Hepatocyte (in vitro differentiated cells): ENCODE data around the gene MDFIC2. TPM values are rescaled to one million over a fixed set of nuclear protein-coding genes. Genes with fewer than 3 reads are reported as not detected.
"Not testable (repeated sequence)": the region's sequence is repeated elsewhere in the genome, so short reads cannot be mapped to it uniquely, and the experiment has no call there.

Experiments
- DNase-seq: peaks from one replicate; pipeline ENCODE4 v3.0.0-alpha.2; 2016; ENCODE audit warnings: low spot score
- H2AFZ ChIP-seq: fragments of 200-600 bp; sonication (generic); 2 replicates; pipeline ENCODE4 v1.6.0; 2016; ENCODE audit warnings: antibody characterized with exemption, mild to moderate bottlenecking
- H3K27ac ChIP-seq: fragments of 200-600 bp; sonication (generic); 2 replicates; pipeline ENCODE4 v1.5.1; 2016; ENCODE audit warnings: mild to moderate bottlenecking
- H3K27me3 ChIP-seq: fragments of 200-600 bp; sonication (generic); 2 replicates; pipeline ENCODE4 v1.6.1; 2016
- H3K36me3 ChIP-seq: fragments of 200-600 bp; sonication (generic); replicated peaks from 2 replicates; pipeline ENCODE4 v1.5.1; 2016; ENCODE audit warnings: low read depth; ENCODE audit not compliant: insufficient read depth
- H3K4me1 ChIP-seq: fragments of 200-600 bp; sonication (generic); 2 replicates; pipeline ENCODE4 v1.5.1; 2016; ENCODE audit warnings: mild to moderate bottlenecking, moderate library complexity; ENCODE audit not compliant: insufficient read depth
- H3K4me2 ChIP-seq: fragments of 200-600 bp; sonication (generic); 2 replicates; pipeline ENCODE4 v1.6.0; 2016
- H3K4me3 ChIP-seq: fragments of 200-600 bp; sonication (generic); 2 replicates; pipeline ENCODE4 v1.5.1; 2016; ENCODE audit warnings: mild to moderate bottlenecking
- H3K79me2 ChIP-seq: fragments of 200-600 bp; sonication (generic); 2 replicates; pipeline ENCODE4 v1.6.0; 2017; ENCODE audit warnings: mild to moderate bottlenecking
- H3K9me2 ChIP-seq: fragments of 200-600 bp; sonication (generic); replicated peaks from 2 replicates; pipeline ENCODE4 v1.6.0; 2017; ENCODE audit warnings: mild to moderate bottlenecking; ENCODE audit not compliant: insufficient read depth
- H3K9me3 ChIP-seq: fragments of 200-600 bp; sonication (generic); 2 replicates; pipeline ENCODE4 v1.5.1; 2016; ENCODE audit warnings: low read depth, mild to moderate bottlenecking
- H4K20me1 ChIP-seq: fragments of 200-600 bp; sonication (generic); 2 replicates; pipeline ENCODE4 v1.6.0; 2016; ENCODE audit warnings: mild to moderate bottlenecking; ENCODE audit not compliant: insufficient read depth, poor library complexity, severe bottlenecking
- CTCF ChIP-seq: fragments of 200-600 bp; sonication (generic); IDR thresholded peaks from 2 replicates; pipeline ENCODE4 v1.5.1; 2016; ENCODE audit warnings: antibody characterized with exemption, mild to moderate bottlenecking; ENCODE audit not compliant: poor library complexity
- EZH2 ChIP-seq: fragments of 200-600 bp; sonication (generic); IDR thresholded peaks from 2 replicates; pipeline ENCODE4 v1.6.1; 2016; ENCODE audit warnings: antibody characterized with exemption, mild to moderate bottlenecking, borderline replicate concordance
- EZH2phosphoT487 ChIP-seq: fragments of 200-600 bp; sonication (generic); IDR thresholded peaks from one replicate; pipeline ENCODE4 v1.6.1; 2018; ENCODE audit warnings: antibody characterized with exemption, mild to moderate bottlenecking, low read depth, moderate library complexity; ENCODE audit not compliant: unreplicated experiment, severe bottlenecking
- WGBS: methylation state at CpG from one replicate; pipeline ENCODE4 v1.1.6; 2016; ENCODE audit warnings: low lambda C conversion rate; ENCODE audit errors: missing lambda C conversion rate; 5-methylcytosine and 5-hydroxymethylcytosine counted together
- polyA plus RNA-seq: library from polyadenylated mRNA; unstranded; fragments of >200 nt; fragmentation: Nextera tagmentation; extraction: Ambion mirVana; gene quantifications from 2 replicates; pipeline ENCODE4 v1.2.1, GENCODE V29; 2016
- total RNA-seq: library from RNA; depleted of rRNA; stranded (reverse); fragments of >200 nt; gene quantifications from 2 replicates; pipeline ENCODE4 v1.2.3, GENCODE V29; 2014

Gene MDFIC2
- total and polyA plus RNA-seq, 2 experiments from 2014 or later: not detected

DNA sequence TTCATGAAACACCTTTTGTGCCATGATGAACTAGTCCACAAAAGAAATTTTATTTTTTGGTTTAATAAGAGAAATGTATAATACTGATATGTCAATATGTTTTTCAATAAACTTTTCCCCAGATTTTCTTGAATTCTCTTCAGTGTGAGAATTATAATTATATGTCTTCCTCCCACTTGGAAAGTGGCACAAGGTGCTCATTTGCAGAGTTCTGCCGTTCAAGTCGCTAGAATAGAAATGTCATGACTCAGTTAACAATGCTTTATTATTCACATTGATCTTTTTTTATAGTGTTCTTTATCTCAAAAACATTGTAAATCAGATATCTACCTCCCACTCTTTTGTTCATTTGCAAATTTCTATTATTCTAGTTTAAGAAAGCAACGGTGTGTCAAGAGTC is 87.3 kb downstream of the MDFIC2 start:
- no peak for DNase-seq
- Histone ChIP-seq H2AFZ (no peak overlapping the region), H3K4me2 (no peak overlapping the region), H3K4me3 (no peak overlapping the region), H3K9me3 (no peaks in the 10 kb centered on the region), H3K79me2 (no peaks in the 10 kb centered on the region), H3K27ac (no peak overlapping the region), H4K20me1 (no peaks in the 10 kb centered on the region), H3K4me1 (no peaks in the 10 kb centered on the region), H3K9me2 (no peaks in the 10 kb centered on the region), H3K27me3 (no peaks in the 10 kb centered on the region), H3K36me3 (no peaks in the 10 kb centered on the region)
- WGBS: 84% methylated on average over 3 of the region's 3 CpGs
- no peak for TF ChIP-seq CTCF
- no peak for TF ChIP-seq EZH2
- no peak for TF ChIP-seq EZH2phosphoT487

- Histone ChIP-seq H3K36me3 (no peaks in the 10 kb centered on the region), H3K9me2 (no peaks in the 10 kb centered on the region), H3K4me1 (no peaks in the 10 kb centered on the region), H3K4me2 (no peak overlapping the region), H3K27me3 (no peaks in the 10 kb centered on the region), H3K27ac (no peak overlapping the region), H3K79me2 (no peaks in the 10 kb centered on the region), H2AFZ (no peak overlapping the region), H3K4me3 (no peak overlapping the region), H3K9me3 (no peaks in the 10 kb centered on the region), H4K20me1 (no peaks in the 10 kb centered on the region)
- 80% methylated on average over 5 of the region's 5 CpGs for WGBS
- DNase-seq: no peak
- TF ChIP-seq CTCF (no peak), EZH2phosphoT487 (no peak), EZH2 (no peak)
These were observed 88.1 kb downstream of the MDFIC2 start for GRCh38 chr3:70224337-70224736.

- Histone ChIP-seq H2AFZ (no peak overlapping the region), H3K9me3 (no peaks in the 10 kb centered on the region), H3K4me2 (no peak overlapping the region), H3K4me1 (no peaks in the 10 kb centered on the region), H3K27me3 (no peaks in the 10 kb centered on the region), H3K79me2 (no peaks in the 10 kb centered on the region), H3K4me3 (no peak overlapping the region), H4K20me1 (no peaks in the 10 kb centered on the region), H3K9me2 (no peaks in the 10 kb centered on the region), H3K36me3 (no peaks in the 10 kb centered on the region), H3K27ac (no peak overlapping the region)
- 73% methylated on average over 3 of the region's 3 CpGs for WGBS
- TF ChIP-seq EZH2 (no peak), EZH2phosphoT487 (no peak), CTCF (no peak)
- no peak for DNase-seq
These were observed 94.0 kb downstream of the MDFIC2 start for GRCh38 chr3:70218471-70218870.

DNA sequence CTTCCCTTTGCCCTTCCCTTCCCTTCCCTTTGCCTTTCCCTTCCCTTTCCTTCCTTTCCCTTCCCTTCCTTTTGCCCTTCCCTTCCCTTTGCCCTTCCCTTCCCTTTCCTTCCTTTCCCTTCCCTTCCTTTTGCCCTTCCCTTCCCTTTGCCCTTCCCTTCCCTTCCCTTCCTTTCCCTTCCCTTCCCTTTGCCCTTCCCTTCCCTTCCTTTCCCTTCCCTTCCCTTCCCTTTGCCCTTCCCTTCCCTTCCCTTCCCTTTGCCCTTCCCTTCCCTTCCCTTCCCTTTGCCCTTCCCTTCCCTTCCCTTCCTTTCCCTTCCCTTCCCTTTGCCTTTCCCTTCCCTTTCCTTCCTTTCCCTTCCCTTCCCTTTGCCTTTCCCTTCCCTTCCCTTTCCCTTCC is 101.2 kb downstream of the MDFIC2 start:
- H3K36me3 ChIP-seq, H3K4me2 ChIP-seq, H3K9me3 ChIP-seq, H3K27me3 ChIP-seq, H4K20me1 ChIP-seq, H3K4me1 ChIP-seq, H3K4me3 ChIP-seq, H2AFZ ChIP-seq, DNase-seq, H3K27ac ChIP-seq, H3K79me2 ChIP-seq, H3K9me2 ChIP-seq: not testable (repeated sequence)
